Measurements from ENCODE around the gene SPECC1L.

Gene SPECC1L

GRCh38 chr22:24419475-24419850 lies 148.8 kb downstream of the SPECC1L start:
- DNase-seq, result no peak

- no peak for DNase-seq
These were observed 149.7 kb downstream of the SPECC1L start for GRCh38 chr22:24420072-24420976.

- DNase-seq, result no peak
These were observed 150.3 kb downstream of the SPECC1L start for GRCh38 chr22:24420977-24421343.

GRCh38 chr22:24421428-24421931 lies 150.8 kb downstream of the SPECC1L start:
- DNase-seq, result no peak

- DNase-seq, result no peak
These were observed 151.6 kb downstream of the SPECC1L start for GRCh38 chr22:24422102-24422665.

DNA sequence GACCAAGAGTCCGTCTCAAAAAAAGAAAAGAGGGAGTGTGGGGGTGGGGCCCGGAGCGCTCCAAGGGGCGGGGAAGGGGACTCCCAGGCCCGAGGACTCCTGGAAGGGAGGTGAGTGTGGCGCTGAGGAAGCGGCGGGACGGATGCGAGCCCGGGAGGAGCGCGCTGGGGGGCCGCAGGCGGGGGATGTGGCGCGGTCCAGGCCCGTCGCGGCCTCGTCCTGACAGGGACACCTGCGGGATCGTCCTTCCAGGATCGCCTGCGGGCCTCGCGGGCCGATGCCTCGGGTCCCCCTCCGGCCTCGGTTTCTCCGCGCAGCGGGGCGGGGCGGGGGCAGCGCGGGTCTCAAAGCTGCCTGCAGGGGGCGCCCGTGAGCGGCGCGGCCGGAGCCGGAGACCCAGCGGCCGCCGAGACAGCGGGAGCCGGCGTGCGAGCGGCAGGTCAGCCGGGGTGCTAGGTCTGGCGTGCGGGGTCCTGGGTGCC lies 152.9 kb downstream of the SPECC1L start:
- no peak for DNase-seq

DNA sequence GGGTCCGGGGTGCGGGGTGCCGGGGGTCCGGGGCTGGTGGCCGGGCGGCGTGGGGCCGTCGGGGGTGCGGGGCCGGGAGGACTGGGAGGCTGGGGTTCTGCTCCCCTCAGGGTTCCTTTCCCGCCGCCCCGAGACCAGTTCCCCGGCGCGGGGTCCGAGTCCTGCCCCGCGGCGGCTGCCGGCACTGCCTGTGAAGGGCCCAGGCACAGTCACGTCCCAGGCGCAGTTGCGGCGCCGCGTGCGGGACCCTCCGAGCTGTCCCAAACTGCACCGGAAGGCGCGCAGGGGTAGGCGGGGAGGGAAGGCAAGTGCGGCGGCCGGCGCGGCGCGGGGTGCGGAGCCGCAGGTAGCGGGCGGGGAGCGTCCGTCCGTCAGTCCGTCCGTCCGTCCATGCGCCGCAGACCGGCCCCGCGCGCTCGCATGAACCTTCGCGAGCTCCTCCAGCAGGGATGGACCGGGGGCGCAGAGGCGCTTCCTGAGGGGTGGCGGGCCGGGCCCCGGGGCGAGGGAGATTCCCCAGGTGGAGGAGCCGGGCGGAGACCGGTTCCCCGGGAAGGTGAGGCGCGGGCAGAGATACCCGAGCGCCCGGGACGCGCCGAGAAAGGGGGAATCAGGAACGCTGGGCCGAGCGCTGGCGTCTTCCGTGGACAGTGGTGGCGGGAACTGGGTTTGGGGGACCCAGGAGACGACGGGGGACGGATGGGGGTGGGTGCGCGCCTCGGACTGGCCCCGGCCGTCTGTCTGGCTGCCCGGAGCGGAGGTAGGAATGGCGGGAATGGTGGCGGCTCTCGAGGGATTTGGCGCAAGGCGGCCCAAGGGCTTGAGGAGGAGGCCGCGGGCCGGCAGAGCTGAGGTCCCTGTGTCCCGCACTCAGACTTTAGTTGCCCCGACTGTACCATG lies 153.6 kb downstream of the SPECC1L start:
- DNase-seq, result no peak

GRCh38 chr22:24424901-24425775 lies 154.5 kb downstream of the SPECC1L start:
- DNase-seq, result no peak

GRCh38 chr22:24426436-24426835 lies 155.8 kb downstream of the SPECC1L start:
- no peak for DNase-seq

DNA sequence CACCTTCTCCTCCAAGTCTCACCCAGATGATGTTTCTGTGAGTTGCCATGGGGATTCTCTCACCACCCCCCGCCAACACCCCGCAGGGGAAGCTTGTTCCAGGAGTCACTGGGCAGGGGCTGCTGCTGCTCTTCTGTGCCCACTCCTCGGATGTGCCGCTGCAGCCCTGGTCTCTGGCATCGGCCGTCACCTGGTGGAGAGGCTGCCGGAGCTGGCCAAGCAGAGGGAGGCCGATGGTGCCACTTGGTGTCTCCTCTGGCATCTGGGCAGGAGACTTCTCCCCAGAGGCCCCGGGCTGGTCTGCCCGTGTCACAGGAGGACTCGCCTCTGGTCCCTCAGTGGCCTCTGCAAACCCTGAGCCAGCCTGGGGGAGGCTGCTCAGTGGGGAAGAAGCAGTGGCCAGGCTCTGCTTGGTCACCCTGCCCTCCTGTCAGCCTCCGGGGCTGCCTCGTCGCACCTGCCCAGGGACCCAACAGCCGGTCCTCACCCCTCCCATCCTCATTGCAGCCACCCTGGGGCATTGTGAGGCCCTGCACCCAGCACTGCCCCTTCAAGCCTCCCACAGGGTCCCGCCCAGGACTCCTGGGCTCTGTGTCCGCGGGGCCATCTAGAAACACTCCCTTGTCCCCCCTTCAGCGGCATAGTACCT lies 156.3 kb downstream of the SPECC1L start:
- DNase-seq, result no peak

- DNase-seq, result no peak
These were observed 157.0 kb downstream of the SPECC1L start, which contains the start of gene ADORA2A for GRCh38 chr22:24427500-24428164. ADORA2A (plus strand) TSS chr22:24427599; CDS start chr22:24433405, 5,806 bp downstream.

GRCh38 chr22:24428751-24429410 lies 158.2 kb downstream of the SPECC1L start:
- no peak for DNase-seq

DNA sequence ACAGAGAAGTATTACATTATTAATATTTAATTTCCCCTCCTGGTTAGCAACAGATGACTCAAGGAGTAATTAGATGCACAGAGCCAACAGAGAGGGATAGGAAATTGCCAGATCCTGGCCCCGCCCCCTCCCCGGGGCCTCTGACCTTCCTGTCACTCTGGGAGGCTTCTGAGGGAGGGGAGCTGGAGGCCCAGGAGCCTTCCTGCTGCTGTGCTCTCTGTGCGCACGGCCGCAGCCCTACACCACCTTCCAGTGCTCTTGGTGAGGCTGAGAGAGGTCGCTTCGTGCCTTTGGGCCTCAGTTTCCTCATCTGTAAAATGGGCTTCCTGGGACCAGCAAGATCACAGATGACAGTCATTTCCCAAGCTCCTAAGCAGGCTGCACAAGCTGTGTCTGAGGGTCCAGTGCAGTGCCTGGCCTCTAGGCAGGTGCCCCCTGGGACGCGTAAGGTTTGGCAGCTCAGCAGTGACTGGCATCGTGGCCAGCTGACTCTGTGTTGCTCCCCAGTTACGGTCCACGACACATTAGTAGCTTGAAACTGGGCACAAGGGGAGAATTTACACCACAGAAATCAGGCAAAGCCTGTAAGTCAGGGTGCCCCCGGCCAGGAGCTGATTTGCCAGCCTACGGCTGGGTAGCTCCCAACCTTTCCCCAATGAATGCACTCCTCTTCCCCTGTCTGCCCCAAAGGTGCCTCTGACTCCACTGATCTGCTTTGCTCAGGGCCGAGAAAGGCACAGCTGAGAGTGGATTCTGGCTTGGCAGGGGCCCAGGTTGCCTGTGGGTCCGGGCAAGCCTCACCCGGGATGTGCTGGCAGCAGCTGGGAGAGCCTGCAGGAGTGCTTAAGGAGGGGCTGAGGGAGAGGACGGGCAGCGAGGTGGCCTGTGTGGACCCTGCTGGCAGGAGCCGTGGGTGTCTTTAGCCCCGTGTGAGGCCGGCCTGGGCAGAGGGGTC lies 159.1 kb downstream of the SPECC1L start:
- no peak for DNase-seq

DNA sequence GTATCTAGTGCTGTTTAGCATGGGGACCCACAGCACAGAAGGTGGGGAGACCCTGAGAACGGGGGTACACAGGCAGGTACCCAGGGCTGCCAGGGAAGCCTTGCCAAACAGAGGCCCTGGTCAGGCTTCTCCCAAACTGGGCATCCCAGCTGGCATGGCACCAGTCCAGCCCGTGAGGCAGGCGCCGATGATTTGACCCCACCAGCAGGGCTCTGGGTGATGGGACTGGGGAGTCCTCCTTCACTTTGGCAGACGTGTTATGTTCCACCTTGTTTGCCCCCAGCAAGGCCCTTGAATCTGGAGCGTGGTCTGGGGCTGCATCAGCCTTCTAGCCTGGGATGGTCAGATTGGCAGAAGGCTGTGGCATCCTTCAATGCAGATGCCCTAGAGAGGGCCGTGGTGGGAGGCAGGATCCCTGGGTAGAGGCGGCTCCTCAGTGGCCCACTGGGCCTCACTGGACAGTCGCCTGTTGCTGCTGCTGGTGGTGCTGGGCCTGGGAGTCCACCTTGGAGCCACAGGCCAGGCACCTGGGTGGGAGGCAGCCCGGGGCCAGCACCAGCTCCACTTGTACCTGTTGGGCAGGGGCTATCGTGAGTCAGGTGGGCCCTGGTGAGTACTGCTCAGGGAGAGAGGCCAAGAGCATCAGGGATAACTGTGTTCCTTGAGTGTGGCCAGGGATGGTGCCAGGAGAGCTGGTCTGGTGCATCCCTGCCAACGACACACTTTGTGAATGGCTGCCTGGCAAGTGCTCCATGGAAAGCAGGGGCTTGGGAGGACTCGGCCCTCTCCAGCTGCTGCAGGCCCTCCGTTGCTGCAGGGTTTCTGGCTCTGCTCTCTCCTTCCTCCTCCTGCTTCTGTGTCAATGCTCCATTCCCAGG lies 160.0 kb downstream of the SPECC1L start:
- no peak for DNase-seq

- DNase-seq, result no peak
These were observed 160.8 kb downstream of the SPECC1L start for GRCh38 chr22:24431309-24432034.

- DNase-seq, result peak; percentile 36
These were observed 161.6 kb downstream of the SPECC1L start for GRCh38 chr22:24432059-24432853.
